ENCODE results near the gene CACNB2. TPM values are rescaled to one million over a fixed set of nuclear protein-coding genes. Genes with fewer than 3 reads are reported as not detected.

Gene CACNB2
- 1.1 and 1.6 TPM in 2 replicates for total RNA-seq

GRCh38 chr10:18140149-18140956, at the start of gene CACNB2:
TSS of gene CACNB2 (plus strand) at chr10:18140424.
- Mint-ChIP-seq H3K4me1 (ENCODE audit: low read depth) (no peaks in the 10 kb centered on the region), H3K27ac (no peak within 1 kb of the TSS), H3K4me3 (ENCODE audit: low read depth) (no peak within 1 kb of the TSS), H3K36me3 (ENCODE audit: low read depth) (no peaks in the 10 kb centered on the region), H3K27me3 (ENCODE audit: low read depth) (peaks cover 38% of the 10 kb centered on the region), H3K9me3 (no peaks in the 10 kb centered on the region)
- DNase-seq (ENCODE audit: low spot score) = no peak
- intact Hi-C loops (cut with micrococcal nuclease) = no loop called here

- no peak overlapping the region for H3K4me3 Mint-ChIP-seq (ENCODE audit: low read depth)
- H3K36me3 Mint-ChIP-seq (ENCODE audit: low read depth) = no peaks in the 10 kb centered on the region
- no peak for DNase-seq (ENCODE audit: low spot score)
- intact Hi-C loops (cut with micrococcal nuclease) = no loop called here
- no peaks in the 10 kb centered on the region for H3K27me3 Mint-ChIP-seq (ENCODE audit: low read depth)
- H3K27ac Mint-ChIP-seq = no peak overlapping the region
- H3K4me1 Mint-ChIP-seq (ENCODE audit: low read depth) = no peaks in the 10 kb centered on the region
- no peaks in the 10 kb centered on the region for H3K9me3 Mint-ChIP-seq
Measured at GRCh38 chr10:18094332-18094731, 45.9 kb upstream of the CACNB2 start.

- H3K4me3 Mint-ChIP-seq (ENCODE audit: low read depth) = no peak overlapping the region
- H3K9me3 Mint-ChIP-seq = no peaks in the 10 kb centered on the region
- H3K4me1 Mint-ChIP-seq (ENCODE audit: low read depth) = no peaks in the 10 kb centered on the region
- H3K27ac Mint-ChIP-seq = no peak overlapping the region
- H3K36me3 Mint-ChIP-seq (ENCODE audit: low read depth) = no peaks in the 10 kb centered on the region
- DNase-seq (ENCODE audit: low spot score) = no peak
- intact Hi-C loops (cut with micrococcal nuclease) = no loop called here
- H3K27me3 Mint-ChIP-seq (ENCODE audit: low read depth) = no peaks in the 10 kb centered on the region
Measured at GRCh38 chr10:18094793-18095192, 45.4 kb upstream of the CACNB2 start.

- no peaks in the 10 kb centered on the region for H3K27me3 Mint-ChIP-seq (ENCODE audit: low read depth)
- H3K4me3 Mint-ChIP-seq (ENCODE audit: low read depth) = no peak overlapping the region
- no peak overlapping the region for H3K27ac Mint-ChIP-seq
- intact Hi-C loops (cut with micrococcal nuclease) = no loop called here
- no peaks in the 10 kb centered on the region for H3K36me3 Mint-ChIP-seq (ENCODE audit: low read depth)
- no peak for DNase-seq (ENCODE audit: low spot score)
- H3K4me1 Mint-ChIP-seq (ENCODE audit: low read depth) = no peaks in the 10 kb centered on the region
- no peaks in the 10 kb centered on the region for H3K9me3 Mint-ChIP-seq
Measured at GRCh38 chr10:18097524-18097923, 42.7 kb upstream of the CACNB2 start.

DNA sequence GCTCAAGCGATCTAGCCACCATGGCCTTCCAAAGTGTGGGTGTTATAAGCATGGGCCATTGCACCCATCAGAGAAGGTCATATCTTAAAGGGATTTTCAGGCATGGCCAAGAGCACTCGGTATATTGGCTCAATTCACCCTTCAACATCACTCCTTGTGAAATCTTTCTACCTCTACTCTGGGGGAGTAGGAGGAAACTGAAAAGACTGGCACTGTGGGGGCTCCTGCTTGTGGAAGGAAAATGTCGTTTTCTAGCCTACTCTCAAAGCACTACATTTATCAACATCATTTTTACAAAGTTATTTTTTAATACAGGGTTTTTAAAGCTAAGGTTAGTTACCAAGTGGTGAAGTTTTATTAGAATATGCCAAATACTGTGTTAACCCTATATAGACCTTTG, 42.0 kb upstream of the CACNB2 start:
- intact Hi-C loops (cut with micrococcal nuclease) = no loop called here
- Mint-ChIP-seq H3K4me3 (ENCODE audit: low read depth) (no peak overlapping the region), H3K27me3 (ENCODE audit: low read depth) (no peaks in the 10 kb centered on the region), H3K36me3 (ENCODE audit: low read depth) (no peaks in the 10 kb centered on the region), H3K27ac (no peak overlapping the region), H3K4me1 (ENCODE audit: low read depth) (no peaks in the 10 kb centered on the region), H3K9me3 (no peaks in the 10 kb centered on the region)
- no peak for DNase-seq (ENCODE audit: low spot score)

DNA sequence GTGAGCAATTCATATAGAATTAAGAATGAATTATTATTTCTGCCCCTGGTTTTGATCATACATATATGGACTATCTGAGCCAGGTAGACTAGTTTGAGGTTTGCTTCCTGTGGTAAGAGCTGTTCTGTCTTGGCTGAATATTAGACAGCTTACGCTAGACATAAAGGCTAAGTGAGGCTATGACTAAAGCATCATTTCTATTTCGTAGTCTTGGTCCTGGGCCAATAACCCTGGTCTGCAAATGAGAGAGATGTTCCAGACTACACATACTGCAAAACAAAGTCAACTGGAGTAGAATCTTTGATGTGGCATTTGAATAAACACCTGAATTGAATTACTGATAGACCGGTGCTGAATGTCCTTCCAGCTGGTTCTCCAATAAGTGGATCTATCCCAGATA, 40.8 kb upstream of the CACNB2 start:
- no peaks in the 10 kb centered on the region for H3K36me3 Mint-ChIP-seq (ENCODE audit: low read depth)
- intact Hi-C loops (cut with micrococcal nuclease) = no loop called here
- H3K27me3 Mint-ChIP-seq (ENCODE audit: low read depth) = no peaks in the 10 kb centered on the region
- no peaks in the 10 kb centered on the region for H3K9me3 Mint-ChIP-seq
- H3K4me1 Mint-ChIP-seq (ENCODE audit: low read depth) = no peaks in the 10 kb centered on the region
- no peak overlapping the region for H3K4me3 Mint-ChIP-seq (ENCODE audit: low read depth)
- H3K27ac Mint-ChIP-seq = no peak overlapping the region
- no peak for DNase-seq (ENCODE audit: low spot score)

DNA sequence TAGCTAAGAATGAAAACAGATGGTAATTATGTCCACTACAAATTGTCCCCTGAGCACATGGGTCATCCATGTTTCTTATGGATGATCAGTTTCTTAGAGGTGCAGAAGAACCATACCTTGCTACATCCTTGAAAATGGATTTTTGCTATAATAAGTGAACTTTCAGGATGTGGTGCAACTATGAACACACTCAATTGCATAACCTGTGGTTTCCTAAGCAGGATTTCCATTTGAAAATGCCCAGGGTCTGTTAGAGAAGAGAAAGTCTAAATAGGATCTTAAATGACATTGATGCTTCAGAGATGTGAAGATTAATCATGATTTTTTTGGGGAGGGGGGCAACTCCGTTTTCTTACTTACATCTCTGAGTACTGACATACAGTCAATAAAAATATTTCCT, 39.6 kb upstream of the CACNB2 start:
- H3K9me3 Mint-ChIP-seq = no peaks in the 10 kb centered on the region
- no peaks in the 10 kb centered on the region for H3K4me1 Mint-ChIP-seq (ENCODE audit: low read depth)
- intact Hi-C loops (cut with micrococcal nuclease) = no loop called here
- no peaks in the 10 kb centered on the region for H3K36me3 Mint-ChIP-seq (ENCODE audit: low read depth)
- no peaks in the 10 kb centered on the region for H3K27me3 Mint-ChIP-seq (ENCODE audit: low read depth)
- no peak overlapping the region for H3K4me3 Mint-ChIP-seq (ENCODE audit: low read depth)
- no peak for DNase-seq (ENCODE audit: low spot score)
- H3K27ac Mint-ChIP-seq = no peak overlapping the region

- no peaks in the 10 kb centered on the region for H3K36me3 Mint-ChIP-seq (ENCODE audit: low read depth)
- H3K27me3 Mint-ChIP-seq (ENCODE audit: low read depth) = no peaks in the 10 kb centered on the region
- no peaks in the 10 kb centered on the region for H3K4me1 Mint-ChIP-seq (ENCODE audit: low read depth)
- H3K27ac Mint-ChIP-seq = no peak overlapping the region
- DNase-seq (ENCODE audit: low spot score) = no peak
- intact Hi-C loops (cut with micrococcal nuclease) = no loop called here
- no peaks in the 10 kb centered on the region for H3K9me3 Mint-ChIP-seq
- H3K4me3 Mint-ChIP-seq (ENCODE audit: low read depth) = no peak overlapping the region
Measured at GRCh38 chr10:18102404-18102803, 37.8 kb upstream of the CACNB2 start.

DNA sequence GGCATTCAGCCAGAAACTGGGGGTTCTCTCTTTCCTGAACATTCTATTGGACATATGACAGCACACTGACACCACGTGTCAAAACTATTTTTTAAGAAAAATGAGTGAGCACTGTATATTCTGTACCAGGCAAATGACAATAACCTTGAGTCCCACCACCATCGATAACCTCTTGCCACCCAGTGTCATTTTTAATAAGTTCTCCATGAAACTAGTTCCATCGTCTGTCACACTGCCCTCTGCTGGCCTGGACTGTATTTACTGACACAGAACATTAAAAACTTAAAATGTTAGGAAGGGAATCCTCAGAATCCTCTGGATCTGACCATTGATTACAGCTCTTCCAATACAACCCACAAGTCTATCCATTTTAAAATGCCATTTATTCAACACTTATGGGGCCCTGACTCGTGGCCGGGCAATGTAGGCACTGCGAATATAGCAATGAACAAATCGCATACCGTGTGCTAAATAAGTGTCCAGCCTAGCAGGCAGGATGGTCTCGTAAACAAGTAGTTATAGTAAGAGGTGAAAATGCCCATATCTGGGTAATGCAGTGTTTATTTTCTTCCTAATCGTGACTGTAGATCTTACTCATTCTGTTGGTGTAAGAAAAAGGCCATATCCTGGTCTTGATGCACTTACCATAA, 35.9 kb upstream of the CACNB2 start:
- Mint-ChIP-seq H3K27ac (no peak overlapping the region), H3K9me3 (no peaks in the 10 kb centered on the region), H3K4me1 (ENCODE audit: low read depth) (no peaks in the 10 kb centered on the region), H3K4me3 (ENCODE audit: low read depth) (no peak overlapping the region), H3K36me3 (ENCODE audit: low read depth) (no peaks in the 10 kb centered on the region), H3K27me3 (ENCODE audit: low read depth) (no peaks in the 10 kb centered on the region)
- intact Hi-C loops (cut with micrococcal nuclease) = loop anchor here (1.0 kb wide), 1 partner anchor 497 kb away; no protein-coding TSS in a partner anchor
- DNase-seq (ENCODE audit: low spot score) = peak; percentile 8

- no peak overlapping the region for H3K27ac Mint-ChIP-seq
- H3K9me3 Mint-ChIP-seq = no peaks in the 10 kb centered on the region
- H3K4me1 Mint-ChIP-seq (ENCODE audit: low read depth) = no peaks in the 10 kb centered on the region
- no peak for DNase-seq (ENCODE audit: low spot score)
- no peaks in the 10 kb centered on the region for H3K27me3 Mint-ChIP-seq (ENCODE audit: low read depth)
- no peak overlapping the region for H3K4me3 Mint-ChIP-seq (ENCODE audit: low read depth)
- H3K36me3 Mint-ChIP-seq (ENCODE audit: low read depth) = no peaks in the 10 kb centered on the region
- intact Hi-C loops (cut with micrococcal nuclease) = no loop called here
Measured at GRCh38 chr10:18109341-18109870, 30.8 kb upstream of the CACNB2 start.

- no peak overlapping the region for H3K27ac Mint-ChIP-seq
- no peaks in the 10 kb centered on the region for H3K36me3 Mint-ChIP-seq (ENCODE audit: low read depth)
- H3K4me3 Mint-ChIP-seq (ENCODE audit: low read depth) = no peak overlapping the region
- no peaks in the 10 kb centered on the region for H3K4me1 Mint-ChIP-seq (ENCODE audit: low read depth)
- no peaks in the 10 kb centered on the region for H3K9me3 Mint-ChIP-seq
- H3K27me3 Mint-ChIP-seq (ENCODE audit: low read depth) = no peaks in the 10 kb centered on the region
- no peak for DNase-seq (ENCODE audit: low spot score)
- intact Hi-C loops (cut with micrococcal nuclease) = no loop called here
Measured at GRCh38 chr10:18113881-18114280, 26.3 kb upstream of the CACNB2 start.

DNA sequence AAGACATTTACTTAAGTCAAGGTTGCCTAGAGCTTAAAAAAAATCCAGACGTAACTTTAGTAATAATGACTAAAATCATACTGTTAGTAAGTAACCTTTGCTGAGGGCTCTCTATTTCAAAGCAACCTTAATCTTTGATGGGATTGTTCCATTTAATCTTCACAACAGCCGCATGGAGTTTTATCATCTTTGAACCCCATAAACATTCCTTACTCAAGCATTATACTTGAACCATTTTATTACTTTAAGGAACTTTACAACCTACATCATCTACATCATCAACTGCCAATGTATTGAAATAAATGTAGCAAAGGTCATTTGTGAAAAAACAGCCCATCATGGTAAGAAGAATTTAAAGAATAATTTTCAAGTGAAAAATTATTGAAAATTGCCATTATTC, 22.9 kb upstream of the CACNB2 start:
- Mint-ChIP-seq H3K36me3 (ENCODE audit: low read depth) (no peaks in the 10 kb centered on the region), H3K27ac (no peak overlapping the region), H3K27me3 (ENCODE audit: low read depth) (no peaks in the 10 kb centered on the region), H3K4me1 (ENCODE audit: low read depth) (no peaks in the 10 kb centered on the region), H3K9me3 (no peaks in the 10 kb centered on the region), H3K4me3 (ENCODE audit: low read depth) (no peak overlapping the region)
- DNase-seq (ENCODE audit: low spot score) = no peak
- intact Hi-C loops (cut with micrococcal nuclease) = no loop called here

GRCh38 chr10:18122753-18123152, 17.5 kb upstream of the CACNB2 start:
- no peak for DNase-seq (ENCODE audit: low spot score)
- intact Hi-C loops (cut with micrococcal nuclease) = no loop called here
- H3K4me3 Mint-ChIP-seq (ENCODE audit: low read depth) = no peak overlapping the region
- no peaks in the 10 kb centered on the region for H3K36me3 Mint-ChIP-seq (ENCODE audit: low read depth)
- H3K9me3 Mint-ChIP-seq = no peaks in the 10 kb centered on the region
- H3K4me1 Mint-ChIP-seq (ENCODE audit: low read depth) = no peaks in the 10 kb centered on the region
- no peaks in the 10 kb centered on the region for H3K27me3 Mint-ChIP-seq (ENCODE audit: low read depth)
- H3K27ac Mint-ChIP-seq = no peak overlapping the region
